Left ventricle myocardium superior (tissue), 1 donor: Measurements from ENCODE around the gene IQCH. TPM values are rescaled to one million over a fixed set of nuclear protein-coding genes. Genes with fewer than 3 reads are reported as not detected.

Experiments
- ATAC-seq: fragments of 200-7000 bp; cut with Tn5 transposase; one replicate; pipeline ENCODE4 v1.9.1; 2020; ENCODE audit warnings: mild to moderate bottlenecking, moderate library complexity
- DNase-seq: peaks from one replicate; pipeline ENCODE4 v3.0.0-alpha.2; 2020
- intact Hi-C: fragments of 100-400 bp; cut with micrococcal nuclease; formaldehyde crosslinking; loops from one replicate; pipeline ENCODE4 v1.11.0; 2022
- total RNA-seq: library from RNA; stranded (reverse); fragmentation: NEBNext Ultra II Directional; extraction: Animal tissue kit (Norgen Biotek cat#: 25700); gene quantifications from one replicate; pipeline ENCODE4 v1.2.1, GENCODE V29; 2021
- donor health status: DM: no; HTN: yes; CAD: no; lungs with severe emphysema.

The IQCH gene
- total RNA-seq, 1 donor from 2014 or later: 0.64 TPM

DNA sequence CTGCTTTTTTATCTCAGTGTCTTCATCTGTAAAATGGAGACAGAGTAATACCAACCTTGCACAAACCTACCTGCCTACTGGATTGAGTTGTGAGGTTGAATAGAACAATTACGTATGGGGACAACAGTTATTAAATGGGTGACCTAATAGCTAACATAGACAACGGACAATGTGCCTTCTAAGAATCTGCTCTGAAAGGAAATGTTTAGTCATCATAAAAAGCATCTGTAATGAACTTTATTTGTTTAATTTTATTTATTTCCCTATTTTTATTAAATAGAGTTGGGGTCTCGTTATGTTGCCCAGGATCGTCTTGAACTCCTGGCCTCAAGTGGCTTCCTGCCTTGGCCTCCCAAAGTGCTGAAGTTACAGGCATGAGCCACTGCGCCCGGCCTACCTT, 207.1 kb downstream of the IQCH start:
- intact Hi-C loops: no loop called here
- ATAC-seq: no peak
- DNase-seq: no peak

DNA sequence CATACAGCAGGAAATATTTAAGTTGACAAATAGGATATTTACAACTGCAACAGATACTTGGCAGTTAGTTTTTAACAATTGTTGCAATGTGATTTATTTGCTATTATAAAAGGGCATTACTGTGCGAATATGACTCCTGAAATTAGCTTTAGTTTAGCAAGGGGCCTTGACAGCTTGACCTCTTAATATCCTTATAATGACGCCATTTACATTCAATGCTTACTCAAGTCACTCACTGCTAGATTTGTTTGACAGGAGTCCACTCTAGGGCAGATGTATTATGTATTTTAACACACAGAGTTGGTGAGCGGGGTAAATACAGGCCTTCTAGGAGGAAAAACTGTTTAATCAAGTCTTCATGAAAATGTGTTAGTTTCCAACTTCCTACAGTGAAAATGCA, 208.3 kb downstream of the IQCH start:
- intact Hi-C loops: no loop called here
- no peak for DNase-seq
- no peak for ATAC-seq

DNA sequence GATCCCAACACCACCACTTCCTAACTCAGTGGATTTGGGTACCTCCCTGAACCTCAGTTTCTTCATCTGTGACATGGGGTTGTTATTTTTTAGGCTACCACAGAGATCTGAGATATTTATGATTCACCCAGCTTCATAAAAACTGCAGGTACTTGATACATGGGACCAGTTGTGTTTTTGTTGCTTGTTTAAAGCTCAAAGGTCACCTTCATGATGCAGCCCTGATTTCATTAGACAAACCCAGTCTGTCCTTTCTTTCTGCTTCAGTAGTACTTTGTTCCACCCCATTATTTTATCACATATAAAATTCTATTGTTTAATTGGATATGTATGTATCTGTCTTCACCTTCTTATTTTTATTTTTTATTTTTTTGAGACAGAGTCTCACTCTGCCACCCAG, 208.9 kb downstream of the IQCH start:
- ATAC-seq: no peak
- no peak for DNase-seq
- intact Hi-C loops: no loop called here

DNA sequence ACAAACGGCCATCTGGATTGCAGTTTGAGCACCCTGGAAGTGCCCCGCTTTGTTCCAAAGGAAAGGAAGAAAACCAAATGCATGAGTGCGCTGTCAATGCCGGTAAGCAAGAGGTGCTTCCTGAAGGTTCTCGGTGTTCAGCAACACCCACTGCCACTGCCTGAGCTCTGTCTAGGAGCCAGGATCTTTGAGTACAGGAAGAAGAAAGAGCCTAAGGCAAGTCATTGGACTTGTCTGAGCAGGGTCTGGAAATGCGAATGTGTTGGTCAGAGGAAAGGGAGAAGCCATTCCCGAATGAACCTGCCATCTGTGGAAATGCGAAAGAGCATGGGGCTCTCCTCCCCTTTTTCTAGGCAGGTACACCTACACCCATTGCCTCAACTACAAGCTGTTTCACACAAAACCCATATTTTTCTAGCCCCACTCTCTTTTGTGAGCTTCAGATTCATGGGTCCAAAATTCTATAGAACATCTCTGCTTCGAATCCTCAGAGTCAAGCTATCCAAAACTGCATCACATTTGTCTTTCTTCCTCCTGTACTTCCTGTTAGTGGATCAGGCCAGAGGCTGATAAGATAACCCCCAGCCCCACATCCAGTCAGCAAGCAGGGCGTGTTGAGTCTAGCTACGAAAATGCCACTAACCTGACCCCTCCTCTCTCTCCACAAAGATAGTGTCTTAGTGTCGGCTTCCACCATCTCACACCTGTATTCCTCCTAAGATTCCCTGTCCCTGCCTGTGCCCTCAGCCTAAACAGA, 210.8 kb downstream of the IQCH start:
- intact Hi-C loops: no loop called here
- ATAC-seq (no peak), DNase-seq (no peak)

DNA sequence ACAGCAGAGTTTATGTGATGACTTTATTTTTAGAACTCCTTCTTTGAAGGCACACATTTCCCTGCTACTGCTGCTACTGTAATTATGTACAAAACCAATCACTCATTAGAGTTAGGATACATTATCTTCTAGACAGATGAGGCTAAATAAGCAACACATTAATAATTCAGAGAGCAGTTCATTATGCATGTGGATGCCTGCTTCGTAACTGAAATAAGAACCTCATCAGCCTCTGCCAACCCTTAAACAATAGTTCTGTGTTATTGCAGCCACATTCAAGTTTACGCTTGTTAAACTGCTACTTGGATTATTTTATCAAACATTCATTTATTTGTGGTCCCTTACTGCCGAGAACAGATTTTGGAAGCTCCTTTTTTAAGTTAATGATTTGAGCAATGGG, 213.8 kb downstream of the IQCH start:
- intact Hi-C loops: no loop called here
- ATAC-seq: no peak

DNA sequence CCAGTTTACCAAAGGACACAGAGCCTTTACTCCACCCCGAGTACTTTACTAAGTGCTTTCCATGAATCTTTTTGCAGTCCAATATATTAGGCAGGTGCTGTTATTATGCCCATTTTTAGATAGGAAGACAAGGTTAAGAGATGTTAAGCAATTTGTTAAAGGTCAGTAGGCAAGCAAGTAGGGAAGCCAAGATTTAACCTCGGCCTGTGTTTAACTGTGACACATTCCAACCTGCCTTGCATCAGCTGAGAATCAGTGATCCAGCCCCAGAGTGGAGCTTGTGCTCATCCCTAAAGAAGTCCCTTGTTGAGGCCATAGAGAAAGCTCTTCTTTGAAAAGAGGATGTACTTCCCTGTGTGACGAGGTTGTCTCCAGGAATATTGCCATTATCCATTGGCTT, 215.1 kb downstream of the IQCH start:
- intact Hi-C loops: no loop called here
- DNase-seq: no peak
- no peak for ATAC-seq

More for the DNA sequence above, 213.8 kb downstream of the IQCH start:
- DNase-seq: no peak

DNA sequence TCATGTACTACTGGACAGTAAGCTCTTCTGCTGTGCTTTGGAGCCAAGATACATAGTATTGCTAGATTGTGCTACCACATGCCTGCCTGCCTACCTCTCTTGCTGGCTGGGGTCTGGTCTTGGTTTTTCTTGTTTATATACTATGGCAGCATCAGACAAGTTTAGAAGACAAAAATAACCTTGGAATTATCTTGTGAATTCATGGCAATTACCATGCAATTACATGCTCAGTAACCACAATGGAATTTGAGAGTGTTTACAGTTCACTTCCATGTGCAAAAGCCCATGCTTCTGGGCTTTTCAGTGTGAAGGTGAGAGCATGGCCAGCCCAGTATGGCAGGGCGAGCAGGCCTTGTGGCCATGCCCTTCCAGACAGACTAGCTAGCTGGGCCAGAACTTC, 218.4 kb downstream of the IQCH start:
- ATAC-seq (no peak), DNase-seq (no peak)
- intact Hi-C loops: no loop called here

DNA sequence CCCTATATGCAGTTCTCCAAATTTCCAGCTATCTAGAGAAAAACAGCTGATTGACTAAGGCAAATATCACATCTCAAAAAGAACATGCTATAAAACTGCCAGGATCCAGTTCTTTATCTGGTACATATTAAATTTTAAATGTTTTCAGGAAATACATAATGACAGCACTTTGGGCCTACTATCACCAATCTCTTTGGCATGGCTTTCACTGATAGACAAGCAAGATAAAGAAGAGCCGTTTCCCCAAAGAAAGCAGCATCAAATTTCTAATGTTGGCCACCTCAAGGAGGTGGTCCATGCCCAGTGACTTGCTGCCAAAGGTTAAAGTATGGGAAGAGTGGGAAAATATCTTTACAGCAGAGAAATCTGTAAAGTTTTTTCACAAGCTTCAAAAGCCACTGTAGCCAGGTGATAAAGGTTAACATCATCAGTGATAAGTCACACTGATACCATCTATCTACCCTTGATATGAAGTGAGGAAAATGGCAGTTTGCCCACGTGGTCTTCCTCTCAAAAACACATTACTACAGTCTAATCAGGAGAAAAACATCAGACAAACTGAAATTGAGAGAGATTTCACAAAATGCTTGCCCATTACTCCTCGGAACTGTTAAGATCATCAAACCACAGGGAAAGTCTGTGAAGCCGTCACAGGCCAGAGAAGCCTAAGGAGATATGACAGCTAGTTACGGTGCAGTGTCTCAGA, 220.0 kb downstream of the IQCH start:
- ATAC-seq (no peak), DNase-seq (no peak)
- intact Hi-C loops: no loop called here

DNA sequence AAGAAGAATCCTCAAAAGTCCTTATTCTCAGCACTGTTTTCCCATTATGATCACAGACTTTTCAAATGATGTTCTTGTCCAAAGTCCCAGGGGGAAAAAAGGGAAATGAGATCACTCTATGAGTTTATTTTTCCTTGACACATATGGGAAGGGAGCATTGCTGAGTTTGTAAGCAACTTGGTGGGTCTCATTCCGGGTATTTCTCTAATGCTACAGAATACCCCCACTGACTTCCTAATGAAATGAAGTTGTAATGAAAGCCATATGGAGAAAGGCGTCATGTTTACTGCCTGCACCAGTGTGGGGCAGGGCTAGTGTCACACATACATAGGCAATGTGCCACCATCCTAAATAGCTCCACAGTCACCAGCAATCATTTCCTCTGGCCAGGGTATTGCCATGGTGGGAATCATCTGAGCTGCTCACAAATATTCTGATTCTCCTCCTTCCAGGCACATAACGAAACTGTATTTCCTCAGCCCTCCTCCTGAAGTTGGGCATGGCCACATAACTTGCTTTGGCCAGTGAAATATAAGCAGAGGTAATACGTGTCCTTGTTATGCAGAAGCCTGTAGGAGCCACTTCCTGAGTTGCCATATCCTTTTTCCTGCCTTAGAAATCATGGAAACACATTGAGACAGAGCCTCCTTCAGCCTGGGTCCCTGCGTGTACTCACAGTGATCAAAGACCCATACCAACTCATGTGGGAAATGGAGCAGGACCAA, 225.4 kb downstream of the IQCH start:
- DNase-seq: no peak
- ATAC-seq: peak; percentile 42
- intact Hi-C loops: no loop called here

DNA sequence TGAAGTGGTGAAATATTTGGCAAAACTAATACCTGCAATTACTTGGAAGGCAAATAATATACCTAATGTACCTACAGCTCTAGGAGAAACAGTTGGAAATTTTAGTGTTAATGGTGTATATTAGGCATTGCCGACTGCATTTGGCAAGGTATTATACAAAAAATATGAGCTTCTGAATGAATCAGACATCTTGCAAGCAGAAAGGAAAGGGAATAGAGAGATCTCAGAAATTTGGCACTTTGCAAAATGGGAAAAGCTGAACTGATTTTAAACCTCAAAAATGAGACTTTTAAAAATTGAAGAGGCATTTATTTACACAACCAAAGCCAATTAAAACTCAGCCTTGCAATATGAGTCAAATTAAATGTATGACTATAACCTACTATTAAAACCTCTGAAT, 226.2 kb downstream of the IQCH start:
- intact Hi-C loops: no loop called here
- DNase-seq (no peak), ATAC-seq (no peak)

DNA sequence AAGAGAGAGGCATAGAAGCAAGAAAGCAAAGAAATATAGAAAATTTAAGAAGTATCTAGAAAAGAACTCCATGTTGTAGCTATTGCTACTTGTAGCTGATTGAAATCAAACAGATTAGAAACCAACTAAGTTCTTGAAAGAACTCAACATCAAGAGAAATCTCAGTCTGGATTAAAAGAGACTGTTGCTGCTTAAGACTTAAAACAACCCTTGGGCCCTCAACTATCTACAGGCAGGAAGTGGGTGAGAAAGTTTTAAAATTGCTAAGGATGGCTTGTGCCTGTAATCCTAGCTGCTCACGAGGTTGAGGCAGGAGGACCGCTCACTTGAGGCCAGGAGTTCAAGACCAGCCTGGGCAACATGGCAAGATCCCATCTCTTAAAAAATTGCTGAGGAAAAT, 227.1 kb downstream of the IQCH start:
- ATAC-seq (no peak), DNase-seq (no peak)
- intact Hi-C loops: no loop called here

DNA sequence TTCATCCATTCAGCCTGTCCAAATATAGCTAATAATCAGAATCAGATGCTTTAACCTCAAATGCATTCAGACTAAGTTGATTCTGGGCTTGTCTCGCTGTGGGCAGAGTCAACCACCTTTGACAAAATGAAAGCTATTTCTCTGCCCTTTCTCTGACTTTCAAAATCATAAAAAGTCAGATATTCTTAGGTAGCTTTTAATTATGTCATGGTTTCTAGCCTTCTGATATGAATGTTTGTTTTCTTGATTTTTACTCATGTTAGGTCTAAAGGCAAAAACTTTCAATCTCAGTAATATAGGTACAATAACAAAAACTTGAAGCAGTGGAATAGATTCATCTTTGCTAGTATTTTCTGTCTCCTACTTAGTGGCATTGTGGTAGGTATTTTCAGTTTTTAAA, 241.0 kb downstream of the IQCH start:
- DNase-seq (no peak), ATAC-seq (no peak)
- intact Hi-C loops: no loop called here

DNA sequence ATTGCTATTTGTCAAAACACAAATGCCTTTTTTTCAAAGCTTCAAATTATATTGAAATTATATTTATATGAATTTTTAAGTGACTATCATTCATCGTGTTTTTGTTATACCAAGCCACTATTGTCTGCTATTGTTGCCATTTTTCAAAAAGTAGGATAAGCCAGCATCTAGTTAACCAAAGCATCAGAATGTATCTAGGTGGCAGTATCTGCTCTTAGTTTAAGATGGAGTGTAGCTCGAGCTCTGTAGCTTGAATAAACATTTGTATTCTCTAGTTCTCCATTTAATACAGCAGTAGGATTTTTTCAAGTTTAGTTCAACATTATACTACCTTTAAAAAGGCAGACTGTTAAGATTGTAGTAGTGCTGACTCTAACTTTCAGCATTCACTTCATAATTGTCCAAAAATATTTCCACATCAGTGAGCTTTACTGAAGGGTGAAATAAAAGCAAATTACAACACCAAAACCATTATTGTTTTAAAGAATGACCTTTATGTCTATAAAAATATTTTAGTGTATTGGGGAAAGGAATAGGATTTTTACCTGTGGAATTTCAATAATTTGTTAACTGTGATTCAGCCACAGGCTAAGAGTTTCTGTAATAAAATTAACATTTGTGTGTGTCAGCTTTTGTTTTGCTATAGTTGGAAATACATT, 246.7 kb downstream of the IQCH start:
- DNase-seq: no peak
- peak; percentile 36 for ATAC-seq
- intact Hi-C loops: no loop called here

DNA sequence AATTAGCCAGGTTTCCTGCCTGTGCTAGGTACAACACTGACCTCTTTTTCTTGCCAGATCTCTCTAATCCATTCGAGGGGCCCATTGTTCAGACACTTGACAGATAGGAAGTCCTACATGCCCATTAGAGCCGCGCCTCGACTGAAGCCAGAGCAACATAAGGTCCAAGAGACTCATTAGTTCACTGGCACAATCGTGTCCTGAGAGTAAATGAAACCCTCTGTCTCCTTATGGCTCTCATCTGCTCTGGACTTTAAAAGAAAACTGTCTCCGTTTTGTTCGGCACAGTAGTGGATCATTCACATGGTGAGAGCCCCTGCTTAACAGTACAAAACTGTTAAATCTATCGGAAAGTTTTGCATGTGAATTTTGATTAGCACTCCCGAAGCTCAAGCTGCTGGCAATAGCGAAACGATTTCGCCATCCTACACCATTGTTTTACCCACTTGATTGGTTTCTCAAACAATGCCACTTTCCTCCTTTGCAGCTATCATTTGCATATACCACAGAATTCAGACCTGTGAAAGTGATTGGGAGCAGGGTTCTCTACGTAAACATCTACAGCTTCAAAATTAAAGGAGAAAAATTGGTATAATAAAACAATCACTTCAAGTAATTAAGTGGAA, 247.4 kb downstream of the IQCH start:
- intact Hi-C loops: no loop called here
- ATAC-seq (no peak), DNase-seq (no peak)

DNA sequence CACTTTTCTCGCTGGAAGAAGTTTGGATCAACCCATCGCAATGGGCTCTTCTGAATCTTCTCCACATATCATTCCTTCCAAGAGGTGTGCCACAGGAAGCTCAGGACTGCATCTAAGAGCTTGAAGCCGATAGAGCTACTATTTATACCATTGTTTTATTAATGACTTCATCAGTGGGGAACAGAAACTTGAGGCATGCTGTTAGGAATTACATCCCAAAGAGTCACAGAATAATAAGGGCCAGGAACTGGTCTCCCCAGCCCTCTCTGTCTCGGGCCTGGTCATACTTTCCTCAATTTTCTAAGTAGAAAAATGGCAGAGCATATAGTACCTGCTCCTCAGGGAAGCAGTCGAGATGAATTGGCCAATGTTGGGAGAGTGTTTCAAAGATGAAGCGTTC, 249.5 kb downstream of the IQCH start:
- DNase-seq (no peak), ATAC-seq (no peak)
- intact Hi-C loops: no loop called here

DNA sequence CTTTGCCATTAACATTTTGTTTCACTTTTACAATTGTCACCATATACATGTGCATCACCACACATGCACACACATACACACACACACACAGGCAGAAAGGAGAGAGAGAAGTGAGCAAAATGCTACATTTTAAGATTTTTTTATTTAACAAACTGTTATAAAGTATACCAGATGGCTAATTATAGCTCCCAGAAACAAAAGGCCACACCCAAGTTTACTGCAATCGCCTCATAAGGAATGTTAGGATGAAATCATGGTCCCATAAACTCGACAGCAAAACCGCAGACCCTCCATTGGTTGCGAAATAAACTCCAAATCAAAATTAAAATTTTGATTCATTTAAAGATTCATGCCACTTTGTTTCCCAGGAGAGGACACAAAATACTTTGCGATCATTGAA, 250.2 kb downstream of the IQCH start:
- DNase-seq: no peak
- ATAC-seq: no peak
- intact Hi-C loops: no loop called here

DNA sequence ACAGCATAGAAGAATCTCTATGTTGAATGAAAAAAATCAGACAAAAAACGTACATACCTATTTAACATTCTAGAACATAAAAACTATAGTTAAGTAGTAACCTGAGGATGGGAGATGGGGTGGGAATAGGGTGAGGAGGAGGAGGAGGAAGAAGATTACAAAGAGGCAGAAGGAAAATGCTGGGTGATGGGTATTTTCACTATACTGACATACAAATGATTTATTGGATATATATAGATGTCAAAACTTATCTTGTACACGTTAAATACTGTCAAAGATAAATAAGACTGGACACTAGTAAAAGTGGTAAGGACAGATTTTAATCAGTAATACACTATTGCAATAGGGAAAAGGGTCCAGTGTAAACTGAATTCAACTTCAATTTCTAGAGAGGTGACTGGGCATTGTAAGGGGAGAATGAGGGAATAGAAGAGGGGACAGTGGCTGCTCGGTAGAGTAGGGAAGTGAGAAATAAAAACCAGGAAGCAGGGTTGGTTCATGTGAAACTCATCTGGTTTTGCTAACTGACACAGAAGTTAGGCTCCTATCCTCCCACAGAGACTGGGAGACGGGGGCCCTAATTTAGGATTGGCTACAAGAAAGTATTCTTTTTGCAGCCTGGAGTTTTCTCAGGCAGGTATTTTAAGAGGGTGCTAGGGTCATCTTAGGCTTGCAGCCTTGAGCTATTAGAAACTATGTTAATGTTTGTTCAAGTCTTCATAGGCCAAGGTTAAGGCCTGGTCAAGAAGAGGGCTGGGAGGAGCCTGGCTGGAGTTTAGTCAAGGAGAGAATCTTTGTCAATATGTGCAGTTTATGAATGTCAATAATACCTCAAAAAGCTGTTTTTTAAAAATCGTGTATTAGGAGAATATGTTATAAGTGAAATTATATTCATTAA, 251.3 kb downstream of the IQCH start:
- DNase-seq (no peak), ATAC-seq (peak; percentile 22)
- intact Hi-C loops: no loop called here
